ENCODE measurements around the gene BICRA. TPM values are rescaled to one million over a fixed set of nuclear protein-coding genes. Genes with fewer than 3 reads are reported as not detected.

The BICRA gene
- total and polyA plus RNA-seq, 3 experiments from 2014 or later = 1.6 to 13.9 (median 11.5) TPM

DNA sequence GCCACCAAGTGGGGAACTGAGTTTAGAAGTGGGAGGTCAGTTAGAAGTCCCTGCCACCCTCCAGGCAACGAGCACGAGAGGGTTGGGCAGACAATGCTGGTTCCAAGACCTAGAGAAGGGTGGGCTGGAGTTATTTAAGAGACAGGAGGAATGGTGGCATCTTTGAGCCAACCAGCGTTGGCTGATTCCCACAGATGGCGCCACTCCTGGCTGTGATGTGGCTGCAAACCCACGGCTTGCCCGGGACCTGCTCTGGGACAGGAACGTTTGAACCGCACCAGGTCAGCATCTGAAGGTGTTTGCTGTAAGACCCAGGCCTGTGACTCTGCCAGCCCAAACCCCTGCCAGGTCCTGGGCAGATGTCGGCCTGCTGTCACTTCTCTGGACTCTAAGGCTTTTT, 42.8 kb downstream of the BICRA start:
- peaks cover 0 to 3% (median 0%) of the 10 kb centered on the region in 5 donors for H3K9me3 Mint-ChIP-seq
- DNase-seq = no peak
- Histone ChIP-seq H3K4me1 (ENCODE audit: insufficient read depth, low read length) (no peaks in the 10 kb centered on the region), H3K27me3 (ENCODE audit: insufficient read depth, low read length, poor library complexity, severe bottlenecking) (no peaks in the 10 kb centered on the region), H3K36me3 (ENCODE audit: insufficient read depth, low read length) (no peaks in the 10 kb centered on the region), H3K4me3 (ENCODE audit: low read length) (no peak overlapping the region), H3K27ac (ENCODE audit: low read depth, low read length) (no peak overlapping the region), H3K9me3 (ENCODE audit: low read length) (no peaks in the 10 kb centered on the region)
- ChIA-PET POLR2A (no interaction called here), CTCF (no interaction called here)
- no peak overlapping the region for H3K4me3 Mint-ChIP-seq
- peak overlapping the region in 2 of 8 donors; percentile 63 to 70 for H3K27ac Mint-ChIP-seq
- H3K36me3 Mint-ChIP-seq = peaks cover 11 to 58% (median 16%) of the 10 kb centered on the region in 3 donors
- peaks cover 33 to 63% (median 47%) of the 10 kb centered on the region in 3 donors for H3K4me1 Mint-ChIP-seq
- peaks cover 0 to 1% of the 10 kb centered on the region in 2 donors for H3K27me3 Mint-ChIP-seq

DNA sequence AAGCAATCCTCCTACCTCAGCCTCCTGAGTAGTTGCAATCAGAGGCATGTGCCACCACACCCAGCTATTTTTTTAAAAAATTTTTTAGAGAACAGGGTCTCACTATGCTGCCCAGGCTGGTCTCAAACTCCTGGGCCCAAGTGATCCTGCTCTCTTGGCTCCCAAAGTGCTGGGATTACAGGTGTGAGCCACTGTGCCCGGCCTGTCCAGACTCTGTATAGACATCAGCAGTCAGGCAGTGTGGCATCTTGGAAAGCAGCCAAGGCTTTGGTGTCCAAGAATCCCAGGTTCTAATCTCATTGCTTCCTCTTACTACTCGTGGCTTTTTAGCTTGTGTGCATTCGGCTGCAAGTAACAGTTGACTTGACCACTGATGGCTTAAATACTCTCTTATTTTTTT, 43.4 kb downstream of the BICRA start:
- Mint-ChIP-seq H3K27me3 (peaks cover 0 to 1% of the 10 kb centered on the region in 2 donors), H3K4me1 (peaks cover 29 to 66% (median 44%) of the 10 kb centered on the region in 3 donors), H3K9me3 (peaks cover 0 to 3% (median 0%) of the 10 kb centered on the region in 5 donors), H3K4me3 (no peak overlapping the region), H3K27ac (peak overlapping the region in 1 of 8 donors; percentile 21), H3K36me3 (peaks cover 5 to 55% (median 13%) of the 10 kb centered on the region in 3 donors)
- Histone ChIP-seq H3K9me3 (ENCODE audit: low read length) (no peaks in the 10 kb centered on the region), H3K27me3 (ENCODE audit: insufficient read depth, low read length, poor library complexity, severe bottlenecking) (no peaks in the 10 kb centered on the region), H3K27ac (ENCODE audit: low read depth, low read length) (no peak overlapping the region), H3K4me3 (ENCODE audit: low read length) (no peak overlapping the region), H3K4me1 (ENCODE audit: insufficient read depth, low read length) (no peaks in the 10 kb centered on the region), H3K36me3 (ENCODE audit: insufficient read depth, low read length) (no peaks in the 10 kb centered on the region)
- no peak for DNase-seq
- CTCF ChIA-PET = no interaction called here
- POLR2A ChIA-PET = no interaction called here

DNA sequence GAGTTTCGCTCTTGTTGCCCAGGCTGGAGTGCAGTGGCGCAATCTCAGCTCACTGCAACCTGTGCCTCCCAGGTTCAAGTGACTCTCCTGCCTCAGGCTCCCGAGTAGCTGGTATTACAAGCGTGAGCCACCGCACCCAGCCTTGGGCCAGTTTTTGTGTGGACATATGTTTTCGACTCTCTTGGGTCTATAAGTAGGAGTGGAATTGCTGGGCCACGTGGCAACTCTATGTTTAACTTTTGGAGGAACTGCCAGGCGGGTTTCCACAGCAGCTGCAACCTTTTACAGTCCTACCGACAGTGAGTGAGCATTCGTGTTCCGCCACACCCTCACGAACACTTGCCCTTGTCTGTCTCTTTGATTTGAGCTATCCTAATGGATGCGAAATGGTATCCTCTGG, 44.9 kb downstream of the BICRA start:
- Histone ChIP-seq H3K9me3 (ENCODE audit: low read length) (no peaks in the 10 kb centered on the region), H3K27ac (ENCODE audit: low read depth, low read length) (no peak overlapping the region), H3K4me1 (ENCODE audit: insufficient read depth, low read length) (no peaks in the 10 kb centered on the region), H3K36me3 (ENCODE audit: insufficient read depth, low read length) (no peaks in the 10 kb centered on the region), H3K4me3 (ENCODE audit: low read length) (no peak overlapping the region), H3K27me3 (ENCODE audit: insufficient read depth, low read length, poor library complexity, severe bottlenecking) (no peaks in the 10 kb centered on the region)
- H3K27ac Mint-ChIP-seq = no peak overlapping the region
- H3K4me3 Mint-ChIP-seq = no peak overlapping the region
- H3K4me1 Mint-ChIP-seq = peaks cover 21 to 60% (median 36%) of the 10 kb centered on the region in 3 donors
- peaks cover 5 to 56% (median 14%) of the 10 kb centered on the region in 3 donors for H3K36me3 Mint-ChIP-seq
- no peaks in the 10 kb centered on the region for H3K27me3 Mint-ChIP-seq
- POLR2A ChIA-PET = no interaction called here
- peaks cover 0 to 3% (median 0%) of the 10 kb centered on the region in 5 donors for H3K9me3 Mint-ChIP-seq
- CTCF ChIA-PET = no interaction called here
- no peak for DNase-seq

DNA sequence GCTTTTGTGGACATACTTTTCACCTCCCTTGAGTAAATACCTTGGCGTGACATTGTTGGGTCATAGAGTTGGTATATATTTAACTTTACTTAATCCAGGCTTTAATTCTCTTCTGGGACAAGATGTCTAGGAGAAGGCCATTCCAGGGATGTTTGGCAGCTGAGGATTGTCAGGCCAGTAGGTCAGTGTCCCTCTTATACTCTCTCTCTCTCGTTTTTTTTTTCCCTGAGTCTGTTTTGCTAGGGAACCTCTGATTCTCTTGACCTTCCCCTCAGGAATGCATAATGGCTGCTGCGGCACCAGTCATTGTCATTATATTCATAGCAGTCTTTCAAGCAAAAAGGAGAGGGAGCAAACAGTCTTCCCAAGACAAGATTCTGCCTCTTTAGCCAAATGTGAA, 48.8 kb downstream of the BICRA start:
- no peak for DNase-seq
- H3K27ac Mint-ChIP-seq = no peak overlapping the region
- Histone ChIP-seq H3K36me3 (ENCODE audit: insufficient read depth, low read length) (no peaks in the 10 kb centered on the region), H3K4me1 (ENCODE audit: insufficient read depth, low read length) (no peaks in the 10 kb centered on the region), H3K9me3 (ENCODE audit: low read length) (no peaks in the 10 kb centered on the region), H3K4me3 (ENCODE audit: low read length) (no peak overlapping the region), H3K27me3 (ENCODE audit: insufficient read depth, low read length, poor library complexity, severe bottlenecking) (no peaks in the 10 kb centered on the region), H3K27ac (ENCODE audit: low read depth, low read length) (no peak overlapping the region)
- CTCF ChIA-PET = no interaction called here
- H3K36me3 Mint-ChIP-seq = peaks cover 0 to 56% (median 15%) of the 10 kb centered on the region in 3 donors
- H3K9me3 Mint-ChIP-seq = no peaks in the 10 kb centered on the region
- H3K4me1 Mint-ChIP-seq = peaks cover 16 to 57% (median 43%) of the 10 kb centered on the region in 3 donors
- no peak overlapping the region for H3K4me3 Mint-ChIP-seq
- no peaks in the 10 kb centered on the region for H3K27me3 Mint-ChIP-seq
- POLR2A ChIA-PET = no interaction called here

DNA sequence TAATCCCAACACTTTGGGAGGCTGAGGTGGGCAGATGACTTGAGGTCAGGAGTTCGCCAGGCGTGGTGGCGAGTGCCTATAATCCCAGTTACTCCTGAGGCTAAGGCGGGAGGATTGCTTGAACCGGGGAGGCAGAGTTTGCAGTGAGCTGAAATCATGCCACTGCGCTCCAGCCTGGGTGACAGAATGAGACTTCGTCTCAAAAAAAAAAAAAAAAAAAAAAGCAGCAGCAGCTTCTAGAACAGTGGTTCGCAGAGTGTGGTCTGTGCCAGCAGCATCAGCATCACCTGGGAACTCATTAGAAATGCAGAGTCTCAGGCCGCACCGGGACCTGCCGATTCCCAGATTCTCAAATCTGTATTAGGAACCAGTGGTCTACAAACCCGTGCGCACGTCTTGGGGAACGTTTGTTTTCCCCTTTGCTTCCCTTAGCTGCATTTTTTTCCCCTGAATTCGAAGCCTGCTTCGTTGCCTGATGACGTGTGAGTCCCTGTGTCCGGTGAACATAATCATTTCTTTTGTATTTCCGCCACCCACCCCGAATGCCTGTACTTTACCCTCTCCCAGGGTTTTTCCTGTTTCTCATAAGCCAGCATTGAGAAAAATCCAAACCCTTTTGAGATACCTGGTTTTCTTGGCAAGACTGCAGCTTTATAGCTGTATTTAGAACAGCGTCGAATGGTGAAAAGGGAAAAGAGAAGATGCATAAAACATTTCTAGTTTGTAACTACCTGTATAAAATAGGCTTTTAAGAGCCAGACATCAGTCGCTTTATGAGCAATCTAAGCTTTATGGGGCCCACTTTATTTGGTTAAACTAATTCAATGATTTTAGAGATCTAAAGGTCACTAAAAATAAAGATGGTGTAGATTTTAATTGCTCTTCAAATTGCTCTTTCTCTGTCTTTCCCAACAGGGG, 49.8 kb downstream of the BICRA start:
- H3K36me3 ChIP-seq (ENCODE audit: insufficient read depth, low read length) = no peaks in the 10 kb centered on the region
- Mint-ChIP-seq H3K4me3 (no peak overlapping the region), H3K27me3 (no peaks in the 10 kb centered on the region), H3K4me1 (peaks cover 17 to 57% (median 38%) of the 10 kb centered on the region in 3 donors), H3K9me3 (no peaks in the 10 kb centered on the region), H3K36me3 (peaks cover 0 to 54% (median 10%) of the 10 kb centered on the region in 3 donors), H3K27ac (no peak overlapping the region)
- H3K4me3 ChIP-seq (ENCODE audit: low read length) = no peak overlapping the region
- no peaks in the 10 kb centered on the region for H3K27me3 ChIP-seq (ENCODE audit: insufficient read depth, low read length, poor library complexity, severe bottlenecking)
- no peak for DNase-seq
- ChIA-PET POLR2A (no interaction called here), CTCF (interaction anchor here (0.6 to 0.9 kb wide), 2 partner anchors 54 to 1645 kb away, joined by 3 read pairs; partner anchors contain the start of gene EHD2)
- no peak overlapping the region for H3K27ac ChIP-seq (ENCODE audit: low read depth, low read length)
- no peaks in the 10 kb centered on the region for H3K4me1 ChIP-seq (ENCODE audit: insufficient read depth, low read length)
- no peaks in the 10 kb centered on the region for H3K9me3 ChIP-seq (ENCODE audit: low read length)

DNA sequence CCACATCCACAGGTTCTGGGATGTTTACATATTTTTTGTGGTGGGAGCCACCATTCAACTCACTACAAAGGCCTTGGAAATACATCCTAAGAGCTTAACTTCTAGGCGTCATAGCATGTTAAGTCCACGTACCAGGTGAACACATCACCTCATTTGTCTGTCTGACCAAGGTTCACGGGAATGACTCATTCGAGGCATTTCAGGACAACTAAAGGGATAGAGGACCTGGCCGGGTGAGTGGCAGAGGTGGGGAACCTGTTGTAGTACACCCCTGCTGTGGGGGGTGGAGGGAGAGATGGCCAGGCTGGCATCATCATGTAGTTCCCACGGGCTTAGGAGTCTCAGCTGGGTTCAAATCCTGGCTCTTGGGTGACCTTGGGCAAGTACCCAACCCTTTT, 51.5 kb downstream of the BICRA start:
- Histone ChIP-seq H3K27me3 (ENCODE audit: insufficient read depth, low read length, poor library complexity, severe bottlenecking) (no peaks in the 10 kb centered on the region), H3K36me3 (ENCODE audit: insufficient read depth, low read length) (no peaks in the 10 kb centered on the region), H3K4me3 (ENCODE audit: low read length) (no peak overlapping the region), H3K27ac (ENCODE audit: low read depth, low read length) (no peak overlapping the region), H3K4me1 (ENCODE audit: insufficient read depth, low read length) (no peaks in the 10 kb centered on the region), H3K9me3 (ENCODE audit: low read length) (no peaks in the 10 kb centered on the region)
- DNase-seq = no peak
- Mint-ChIP-seq H3K4me1 (peaks cover 19 to 59% (median 36%) of the 10 kb centered on the region in 3 donors), H3K27me3 (no peaks in the 10 kb centered on the region), H3K36me3 (peaks cover 0 to 49% (median 10%) of the 10 kb centered on the region in 3 donors), H3K4me3 (no peak overlapping the region), H3K9me3 (no peaks in the 10 kb centered on the region), H3K27ac (peak overlapping the region in 1 of 8 donors; percentile 12)
- ChIA-PET CTCF (no interaction called here), POLR2A (no interaction called here)

DNA sequence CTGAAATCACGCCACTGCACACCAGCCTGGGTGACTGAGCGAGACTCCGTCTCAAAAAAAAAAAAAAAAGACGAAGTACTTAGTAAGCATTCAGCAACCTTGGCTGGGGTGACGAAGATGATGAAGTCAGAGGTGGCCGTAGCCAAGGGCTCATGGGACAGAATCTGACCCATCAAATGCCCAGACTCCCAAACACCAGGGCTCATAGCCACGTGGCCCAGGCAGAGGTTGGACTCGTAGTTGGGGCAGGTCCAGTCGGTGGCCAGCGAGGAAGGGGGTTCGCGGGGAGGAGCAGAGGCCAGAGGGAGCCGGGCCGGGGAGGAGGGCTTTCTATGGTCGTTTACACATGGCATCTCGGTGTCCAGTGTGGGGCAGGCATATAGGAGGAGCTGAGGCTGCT, 52.2 kb downstream of the BICRA start:
- Histone ChIP-seq H3K4me3 (ENCODE audit: low read length) (no peak overlapping the region), H3K27ac (ENCODE audit: low read depth, low read length) (no peak overlapping the region), H3K27me3 (ENCODE audit: insufficient read depth, low read length, poor library complexity, severe bottlenecking) (no peaks in the 10 kb centered on the region), H3K9me3 (ENCODE audit: low read length) (no peaks in the 10 kb centered on the region), H3K4me1 (ENCODE audit: insufficient read depth, low read length) (no peaks in the 10 kb centered on the region), H3K36me3 (ENCODE audit: insufficient read depth, low read length) (no peaks in the 10 kb centered on the region)
- H3K9me3 Mint-ChIP-seq = no peaks in the 10 kb centered on the region
- peak overlapping the region in 1 of 8 donors; percentile 85 for H3K27ac Mint-ChIP-seq
- ChIA-PET POLR2A (no interaction called here), CTCF (no interaction called here)
- no peak overlapping the region for H3K4me3 Mint-ChIP-seq
- no peak for DNase-seq
- peaks cover 0 to 51% (median 9%) of the 10 kb centered on the region in 3 donors for H3K36me3 Mint-ChIP-seq
- H3K27me3 Mint-ChIP-seq = no peaks in the 10 kb centered on the region
- peaks cover 20 to 65% (median 37%) of the 10 kb centered on the region in 3 donors for H3K4me1 Mint-ChIP-seq

DNA sequence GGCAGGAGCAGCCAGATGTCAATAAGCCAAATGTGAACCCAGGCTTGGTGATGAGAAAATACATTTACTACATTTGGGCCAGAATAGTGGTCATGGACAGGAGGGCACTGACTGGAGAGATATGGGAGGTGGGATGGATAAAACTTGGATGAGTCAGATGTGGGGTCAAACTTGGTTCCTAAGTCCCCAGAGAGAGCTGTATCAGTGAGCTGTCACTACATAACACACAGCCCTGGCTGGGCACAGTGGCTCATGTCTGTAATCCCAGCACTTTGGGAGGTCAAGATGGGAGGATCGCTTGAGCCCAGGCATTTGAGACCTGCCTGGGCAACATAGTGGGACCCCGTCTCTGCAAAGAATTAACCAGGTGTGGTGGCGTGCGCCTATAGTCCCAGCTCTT, 52.7 kb downstream of the BICRA start:
- H3K9me3 ChIP-seq (ENCODE audit: low read length) = no peaks in the 10 kb centered on the region
- H3K27me3 Mint-ChIP-seq = no peaks in the 10 kb centered on the region
- H3K4me1 Mint-ChIP-seq = peaks cover 18 to 62% (median 38%) of the 10 kb centered on the region in 3 donors
- no peaks in the 10 kb centered on the region for H3K36me3 ChIP-seq (ENCODE audit: insufficient read depth, low read length)
- H3K4me3 ChIP-seq (ENCODE audit: low read length) = no peak overlapping the region
- H3K27ac Mint-ChIP-seq = peak overlapping the region in 2 of 8 donors; percentile 47 to 85
- no peaks in the 10 kb centered on the region for H3K27me3 ChIP-seq (ENCODE audit: insufficient read depth, low read length, poor library complexity, severe bottlenecking)
- POLR2A ChIA-PET = no interaction called here
- DNase-seq = no peak
- CTCF ChIA-PET = no interaction called here
- no peaks in the 10 kb centered on the region for H3K4me1 ChIP-seq (ENCODE audit: insufficient read depth, low read length)
- H3K27ac ChIP-seq (ENCODE audit: low read depth, low read length) = no peak overlapping the region
- H3K36me3 Mint-ChIP-seq = peaks cover 0 to 50% (median 7%) of the 10 kb centered on the region in 3 donors
- no peak overlapping the region for H3K4me3 Mint-ChIP-seq
- no peaks in the 10 kb centered on the region for H3K9me3 Mint-ChIP-seq
